Activated CD4-positive, CD25-positive, alpha-beta regulatory T cell treated with anti-CD3 and anti-CD28 coated beads, Interleukin-2, amount 50 U/mL, for 16 hours (primary cell): Measurements from ENCODE around the gene AMT.
A peak's percentile ranks its signal among the peaks of the same experiment; 100 is the strongest.

ENCODE experiments used
- DNase-seq: peaks from one replicate; pipeline ENCODE4 v3.0.0-alpha.2; 2020; ENCODE audit warnings: low read depth, low spot score

AMT gene

GRCh38 chr3:49422379-49423248, at the start of gene AMT:
AMT (minus strand) TSS chr3:49422473; CDS start chr3:49422450, 23 bp downstream.
- no peak for DNase-seq

GRCh38 chr3:49470714-49471420, 48.6 kb upstream of the AMT start:
- DNase-seq, result no peak

- peak; percentile 88 for DNase-seq
These were observed 47.9 kb upstream of the AMT start, which contains the start of gene DAG1 for GRCh38 chr3:49469936-49470713. DAG1 (plus strand) TSS chr3:49470267; CDS start chr3:49510535, 40,268 bp downstream.

GRCh38 chr3:49469037-49469935, 47.0 kb upstream of the AMT start:
- no peak for DNase-seq

GRCh38 chr3:49466085-49466484, 43.8 kb upstream of the AMT start:
- DNase-seq, result no peak

- DNase-seq, result no peak
These were observed 43.2 kb upstream of the AMT start for GRCh38 chr3:49465270-49466034.

GRCh38 chr3:49462222-49462621, 39.9 kb upstream of the AMT start:
- no peak for DNase-seq

GRCh38 chr3:49461443-49462171, 39.3 kb upstream of the AMT start:
- no peak for DNase-seq

- DNase-seq, result no peak
These were observed 38.7 kb upstream of the AMT start for GRCh38 chr3:49460956-49461355.

GRCh38 chr3:49460188-49460890, 38.1 kb upstream of the AMT start:
- DNase-seq, result no peak

GRCh38 chr3:49456466-49456865, 34.2 kb upstream of the AMT start:
- DNase-seq, result no peak

GRCh38 chr3:49454898-49455681, 32.8 kb upstream of the AMT start:
- no peak for DNase-seq

- no peak for DNase-seq
These were observed 32.2 kb upstream of the AMT start for GRCh38 chr3:49454458-49454857.

GRCh38 chr3:49453621-49454020, 31.3 kb upstream of the AMT start:
- no peak for DNase-seq

GRCh38 chr3:49445391-49445790, 23.1 kb upstream of the AMT start:
- DNase-seq, result no peak

- no peak for DNase-seq
These were observed 12.5 kb upstream of the AMT start for GRCh38 chr3:49434731-49435130.

- no peak for DNase-seq
These were observed 6.4 kb upstream of the AMT start for GRCh38 chr3:49428752-49429080.

- no peak for DNase-seq
These were observed 5.3 kb upstream of the AMT start for GRCh38 chr3:49427586-49427985.
